GOT3 (cell line): ENCODE measurements around the gene CCER1.

Experiments used
- DNase-seq: peaks from one replicate; lab custom pipeline; 2025; ENCODE audit warnings: mixed read lengths; lab: John Stamatoyannopoulos, UW

Gene CCER1

GRCh38 chr12:90969346-90969745 is 14.4 kb upstream of the CCER1 start:
- no peak for DNase-seq

- DNase-seq = no peak
Measured at GRCh38 chr12:90965204-90965603, 10.2 kb upstream of the CCER1 start.

GRCh38 chr12:90964616-90965015 is 9.6 kb upstream of the CCER1 start:
- no peak for DNase-seq

- DNase-seq = no peak
Measured at GRCh38 chr12:90963946-90964345, 9.0 kb upstream of the CCER1 start.

- DNase-seq = no peak
Measured at GRCh38 chr12:90961154-90961553, 6.2 kb upstream of the CCER1 start.

GRCh38 chr12:90959538-90960139 is 4.7 kb upstream of the CCER1 start:
- DNase-seq = no peak

- DNase-seq = no peak
Measured at GRCh38 chr12:90959032-90959431, 4.1 kb upstream of the CCER1 start.

- DNase-seq = no peak
Measured at GRCh38 chr12:90958347-90958746, 3.4 kb upstream of the CCER1 start.

GRCh38 chr12:90954428-90954827 is 548 bp downstream of the CCER1 start:
- DNase-seq = no peak

- no peak for DNase-seq
Measured at GRCh38 chr12:90953956-90954421, 987 bp downstream of the CCER1 start.

GRCh38 chr12:90951432-90952105 is 3.4 kb downstream of the CCER1 start:
- DNase-seq = no peak

- DNase-seq = no peak
Measured at GRCh38 chr12:90947869-90948268, 7.1 kb downstream of the CCER1 start.

GRCh38 chr12:90945070-90945649 is 9.8 kb downstream of the CCER1 start:
- DNase-seq = no peak

- no peak for DNase-seq
Measured at GRCh38 chr12:90943255-90943654, 11.7 kb downstream of the CCER1 start.

- DNase-seq = no peak
Measured at GRCh38 chr12:90940872-90941499, 14.0 kb downstream of the CCER1 start.

GRCh38 chr12:90939382-90939781 is 15.6 kb downstream of the CCER1 start:
- no peak for DNase-seq

- no peak for DNase-seq
Measured at GRCh38 chr12:90938451-90938850, 16.5 kb downstream of the CCER1 start.

- DNase-seq = no peak
Measured at GRCh38 chr12:90937651-90938050, 17.3 kb downstream of the CCER1 start.

GRCh38 chr12:90936230-90937005 is 18.6 kb downstream of the CCER1 start:
- DNase-seq = no peak

GRCh38 chr12:90925562-90925961 is 29.4 kb downstream of the CCER1 start:
- no peak for DNase-seq

- no peak for DNase-seq
Measured at GRCh38 chr12:90924406-90924805, 30.6 kb downstream of the CCER1 start.

- DNase-seq = no peak
Measured at GRCh38 chr12:90922145-90922627, 32.8 kb downstream of the CCER1 start.
